DMS79 (cell line): ENCODE results near the gene RNF175.
"Not testable (repeated sequence)": the region's sequence is repeated elsewhere in the genome, so short reads cannot be mapped to it uniquely, and the experiment has no call there.

Source experiments
- DNase-seq: peaks from one replicate; lab custom pipeline; 2025; lab: John Stamatoyannopoulos, UW

The RNF175 gene

DNA sequence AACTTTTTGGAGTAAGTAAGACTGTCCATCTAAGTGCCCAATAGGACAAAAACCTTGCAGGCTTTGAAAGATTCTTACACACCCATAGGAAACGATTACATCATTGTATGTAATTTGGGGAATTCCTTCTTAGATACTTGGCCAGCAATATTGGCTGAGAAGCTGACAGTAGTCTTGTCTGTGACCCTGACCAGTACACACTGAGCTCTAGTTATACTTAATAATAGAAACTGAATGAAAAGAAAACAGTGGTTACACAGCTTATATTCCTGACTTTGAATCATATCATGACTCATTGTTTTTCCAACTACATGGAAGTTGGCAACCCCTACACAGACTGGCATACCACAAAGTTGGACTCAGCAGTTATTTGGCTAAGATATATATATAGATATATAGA is 82.8 kb downstream of the RNF175 start:
- DNase-seq = no peak

DNA sequence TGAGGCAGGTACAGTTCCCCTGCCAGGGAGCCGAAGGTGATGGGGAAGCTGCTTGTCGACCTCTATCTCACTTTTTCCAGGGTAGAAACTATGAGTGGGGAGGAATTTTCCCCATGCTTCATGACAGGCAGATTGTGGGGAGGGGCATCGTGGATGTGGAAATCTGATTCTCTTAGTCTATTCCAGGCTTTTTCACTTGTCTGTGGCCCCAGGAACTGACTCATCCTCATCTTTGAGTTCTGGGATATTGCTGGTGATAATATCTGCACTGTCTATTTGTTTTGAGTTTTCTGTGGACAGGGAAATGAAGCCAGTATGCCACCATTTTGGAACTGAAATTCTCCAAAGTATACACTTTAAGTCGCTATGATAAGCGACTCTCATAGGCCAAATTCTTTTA is 83.3 kb downstream of the RNF175 start:
- DNase-seq = no peak

- no peak for DNase-seq
These were observed 90.0 kb downstream of the RNF175 start for GRCh38 chr4:153669838-153670237.

DNA sequence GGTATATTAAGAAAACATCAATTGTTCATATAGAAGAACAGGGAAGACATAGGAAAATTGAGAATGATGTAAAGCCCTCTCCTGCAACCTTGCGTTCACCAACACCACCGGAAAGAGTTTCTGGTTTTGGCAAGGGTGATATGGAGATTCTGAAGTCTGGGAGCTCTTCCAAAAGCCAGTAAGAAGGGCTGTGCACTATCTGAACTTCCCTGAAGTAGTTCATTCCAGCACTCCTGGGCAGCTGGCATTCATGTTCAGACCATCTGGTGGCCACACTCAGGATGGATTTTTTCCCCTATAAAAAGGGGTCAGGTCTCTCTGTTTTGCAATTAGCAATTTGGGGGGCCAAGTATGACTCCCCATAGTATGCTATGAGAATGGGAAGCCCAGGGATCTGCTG is 91.2 kb downstream of the RNF175 start:
- DNase-seq = no peak

DNA sequence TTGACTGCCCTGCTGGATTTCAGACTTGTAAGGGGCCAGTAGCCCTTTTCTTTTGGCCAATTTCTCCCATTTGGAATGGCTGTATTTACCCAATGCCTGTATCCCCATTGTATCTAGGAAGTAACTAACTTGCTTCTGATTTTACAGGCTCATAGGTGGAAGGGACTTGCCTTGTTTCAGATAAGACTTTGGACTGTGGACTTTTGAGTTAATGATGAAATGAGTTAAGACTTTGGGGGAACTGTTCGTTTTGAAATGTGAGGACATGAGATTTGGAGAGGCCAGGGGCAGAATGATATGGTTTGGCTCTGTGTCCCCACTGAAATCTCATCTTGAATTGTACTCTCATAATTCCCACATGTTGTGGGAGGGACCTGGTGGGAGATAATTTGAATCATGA is 93.3 kb downstream of the RNF175 start:
- not testable (repeated sequence) for DNase-seq

DNA sequence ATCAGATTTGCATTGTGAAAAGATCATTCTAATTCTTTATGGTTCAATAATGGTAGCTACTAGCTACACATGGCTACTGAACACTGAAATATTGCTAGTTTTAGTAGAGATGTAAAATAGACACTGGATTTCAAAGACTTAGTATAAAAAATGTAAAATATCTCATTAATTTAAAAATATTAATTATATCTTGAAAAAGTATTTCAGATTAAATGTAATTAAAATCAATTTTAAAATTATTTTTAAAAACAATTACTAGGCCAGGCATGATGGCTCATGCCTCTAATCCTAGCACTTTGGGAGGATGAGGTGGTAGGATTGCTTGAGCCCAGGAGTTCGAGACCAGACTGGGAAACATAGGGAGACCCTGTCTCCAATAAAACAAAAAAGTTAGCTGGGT is 96.2 kb downstream of the RNF175 start:
- DNase-seq = no peak

GRCh38 chr4:153661908-153662307 is 97.9 kb downstream of the RNF175 start:
- no peak for DNase-seq

- DNase-seq = no peak
These were observed 98.5 kb downstream of the RNF175 start for GRCh38 chr4:153661215-153661822.
